HepG2 (cell line): Measurements from ENCODE around the gene FAM20A. TPM values are rescaled to one million over a fixed set of nuclear protein-coding genes. Genes with fewer than 3 reads are reported as not detected.

Experiments
- CENPT ChIP-seq: sonication (generic); formaldehyde crosslinking; IDR thresholded peaks from 2 replicates; pipeline ENCODE4 v1.8.0; 2022; ENCODE audit warnings: low read depth, mild to moderate bottlenecking, moderate library complexity, missing genetic modification reagents
- GABPB1 ChIP-seq: IDR thresholded peaks from 2 replicates; pipeline ENCODE4 v1.6.1; 2016; ENCODE audit warnings: mild to moderate bottlenecking, missing genetic modification reagents, moderate library complexity, missing compliant biosample characterization
- HDAC6 ChIP-seq: fragments of 200-600 bp; sonication (generic); IDR thresholded peaks from 2 replicates; pipeline ENCODE4 v1.7.0; 2017; ENCODE audit warnings: mild to moderate bottlenecking, antibody characterized with exemption, low read length, low read depth
- KMT2B ChIP-seq: IDR thresholded peaks from 2 replicates; pipeline ENCODE4 v1.6.1; 2016; ENCODE audit warnings: missing genetic modification reagents, missing compliant biosample characterization
- NPAS2 ChIP-seq: sonication (generic); formaldehyde crosslinking; IDR thresholded peaks from 2 replicates; pipeline ENCODE4 v1.8.0; 2022; ENCODE audit warnings: mild to moderate bottlenecking, missing genetic modification reagents, borderline replicate concordance
- PAWR ChIP-seq: sonication (generic); formaldehyde crosslinking; IDR thresholded peaks from 2 replicates; pipeline ENCODE4 v1.4.0; 2020; ENCODE audit warnings: missing genetic modification reagents, mild to moderate bottlenecking, borderline replicate concordance
- POLR2AphosphoS2 ChIP-seq: IDR thresholded peaks from 2 replicates; pipeline ENCODE4 v1.6.1; 2011; ENCODE audit warnings: low read depth, low read length, improper control_type of control experiment
- SALL2 ChIP-seq: sonication (generic); formaldehyde crosslinking; IDR thresholded peaks from 2 replicates; pipeline ENCODE4 v1.8.1; 2023; ENCODE audit warnings: mild to moderate bottlenecking, missing genetic modification reagents, inconsistent platforms
- SYNCRIP ChIP-seq: fragments of 200-400 bp; formaldehyde crosslinking; IDR thresholded peaks from 2 replicates; pipeline ENCODE4 v1.6.1; 2018; ENCODE audit warnings: mild to moderate bottlenecking, low read depth, low read length; ENCODE audit not compliant: insufficient read depth
- TBL1XR1 ChIP-seq: fragments of 150-350 bp; IDR thresholded peaks from 2 replicates; pipeline ENCODE4 v1.6.1; 2014; ENCODE audit warnings: borderline replicate concordance, low read length; ENCODE audit not compliant: partially characterized antibody
- TEAD2 ChIP-seq: sonication (generic); formaldehyde crosslinking; IDR thresholded peaks from 2 replicates; pipeline ENCODE4 v1.9.0; 2021; ENCODE audit warnings: missing genetic modification reagents
- ZC3H4 ChIP-seq: sonication (generic); formaldehyde crosslinking; IDR thresholded peaks from 2 replicates; pipeline ENCODE4 v1.4.0; 2020; ENCODE audit warnings: missing genetic modification reagents, borderline replicate concordance
- ZMAT3 ChIP-seq: sonication (generic); formaldehyde crosslinking; conservative IDR thresholded peaks from 2 replicates; pipeline ENCODE4 v1.7.0; 2021; ENCODE audit warnings: missing genetic modification reagents
- ZNF10 ChIP-seq: sonication (generic); formaldehyde crosslinking; IDR thresholded peaks from 2 replicates; pipeline ENCODE4 v1.4.0; 2020; ENCODE audit warnings: mild to moderate bottlenecking, low read depth, missing genetic modification reagents, borderline replicate concordance
- ZNF292 ChIP-seq: sonication (generic); formaldehyde crosslinking; IDR thresholded peaks from 2 replicates; pipeline ENCODE4 v1.8.1; 2022; ENCODE audit warnings: mild to moderate bottlenecking, low read depth, missing genetic modification reagents, borderline replicate concordance
- ZNF367 ChIP-seq: sonication (generic); formaldehyde crosslinking; IDR thresholded peaks from 2 replicates; pipeline ENCODE4 v1.4.0; 2020; ENCODE audit warnings: missing genetic modification reagents, borderline replicate concordance
- ZNF614 ChIP-seq: IDR thresholded peaks from 2 replicates; pipeline ENCODE4 v1.6.1; 2018; ENCODE audit warnings: missing biosample characterization, missing genetic modification reagents, inconsistent platforms, borderline replicate concordance
- ZNF644 ChIP-seq: IDR thresholded peaks from 2 replicates; pipeline ENCODE4 v1.6.1; 2016; ENCODE audit warnings: low read depth
- ZNF775 ChIP-seq: sonication (generic); formaldehyde crosslinking; IDR thresholded peaks from 2 replicates; pipeline ENCODE4 v1.4.0; 2020; ENCODE audit warnings: missing genetic modification reagents, mild to moderate bottlenecking, moderate library complexity, borderline replicate concordance
- ZNF878 ChIP-seq: sonication (generic); formaldehyde crosslinking; IDR thresholded peaks from 2 replicates; pipeline ENCODE4 v1.8.1; 2023; ENCODE audit warnings: mild to moderate bottlenecking, missing genetic modification reagents, moderate library complexity
- ZNF883 ChIP-seq: sonication (generic); formaldehyde crosslinking; IDR thresholded peaks from 2 replicates; pipeline ENCODE4 v1.5.1; 2020; ENCODE audit warnings: mild to moderate bottlenecking, missing genetic modification reagents; ENCODE audit errors: not compliant biosample characterization
- ZZZ3 ChIP-seq: sonication (generic); formaldehyde crosslinking; IDR thresholded peaks from 2 replicates; pipeline ENCODE4 v1.4.0; 2020; ENCODE audit warnings: missing genetic modification reagents, mild to moderate bottlenecking, borderline replicate concordance
- polyA plus RNA-seq, 8 experiments: library from polyadenylated mRNA; depleted of rRNA in 3 of 8; stranded (reverse) in 7 of 8; unstranded in 1 of 8; fragments of >200 nt; fragmentation: Illumina TruSeq in 4 of 8; extraction: Trizol in 4 of 8; gene quantifications; 2 replicates each; pipeline versions ENCODE4 v1.2.1 to v1.2.3, GENCODE V29; 2011 to 2016; ENCODE audit warnings: low read depth in 4 of 8, missing spikeins in 1 of 8, mixed read lengths in 1 of 8; ENCODE audit not compliant: insufficient read depth in 1 of 8
- total RNA-seq, 5 experiments: library from RNA; depleted of rRNA; stranded (reverse); fragments of >200 nt; fragmentation: Illumina TruSeq; extraction: Trizol; gene quantifications; 2 replicates each; pipeline ENCODE4 v1.2.3, GENCODE V29; 2016; ENCODE audit warnings: low read depth in 1 of 5
- TF ChIP-seq, protein P1 (sequence below): sonication (generic); formaldehyde crosslinking; IDR thresholded peaks from 2 replicates; pipeline ENCODE4 v1.4.0; 2020; ENCODE audit warnings: missing genetic modification reagents
- TF ChIP-seq, protein P2 (sequence below): IDR thresholded peaks from 2 replicates; pipeline ENCODE4 v1.6.1; 2016; ENCODE audit warnings: mild to moderate bottlenecking, missing biosample characterization, missing genetic modification reagents
- TF ChIP-seq, protein P3 (sequence below): sonication (generic); formaldehyde crosslinking; IDR thresholded peaks from 2 replicates; pipeline ENCODE4 v1.5.1; 2020; ENCODE audit warnings: mild to moderate bottlenecking, moderate library complexity, missing genetic modification reagents
- TF ChIP-seq, protein P4 (sequence below): sonication (generic); formaldehyde crosslinking; IDR thresholded peaks from 2 replicates; pipeline ENCODE4 v1.4.0; 2020; ENCODE audit warnings: mild to moderate bottlenecking, missing genetic modification reagents, borderline replicate concordance

The FAM20A gene
- total and polyA plus RNA-seq, 2 of the 13 experiments (the other 11 are each of a cell fraction or from before 2014, with no cell fraction given) = 9.3 to 20.7 TPM

DNA sequence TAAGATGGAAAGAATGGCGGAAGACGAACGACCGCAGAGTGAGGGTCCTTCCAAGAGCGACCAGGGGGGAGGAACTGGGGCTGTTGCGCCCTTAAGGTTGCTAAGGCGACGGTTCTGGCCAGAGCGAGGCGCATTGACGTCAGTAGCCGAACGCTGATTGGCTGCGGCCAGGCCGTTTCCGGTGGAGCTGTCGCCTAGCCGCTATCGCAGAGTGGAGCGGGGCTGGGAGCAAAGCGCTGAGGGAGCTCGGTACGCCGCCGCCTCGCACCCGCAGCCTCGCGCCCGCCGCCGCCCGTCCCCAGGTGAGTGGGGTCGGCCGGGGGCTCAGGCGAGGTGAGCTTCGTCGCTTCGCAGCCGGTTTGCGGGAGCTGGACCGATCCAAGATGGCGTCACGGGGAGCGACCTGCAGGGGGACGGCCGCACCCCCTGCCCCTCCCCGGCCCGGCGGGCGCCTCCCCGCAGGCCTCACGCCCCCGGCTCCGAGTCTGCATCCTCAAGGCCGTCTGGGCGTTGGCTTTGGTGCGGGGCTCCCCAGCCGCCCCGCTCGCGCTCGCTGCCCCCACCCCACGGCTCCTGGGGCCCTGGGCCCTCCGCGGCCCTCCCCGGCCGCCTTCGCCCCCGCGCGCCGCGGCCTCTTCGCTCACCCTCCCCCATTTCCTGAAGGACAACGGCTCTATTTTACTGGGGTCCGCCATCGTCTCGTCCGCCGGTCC is 88.8 kb downstream of the FAM20A start, which contains the start of gene PRKAR1A (continued):
- TF ChIP-seq ZNF878 (0 out of 2 replicates have a peak, but pooled peaks have one; percentile 17), TEAD2 (no peak; the same call in 1 of the 2 replicates), ZZZ3 (no peak), ZMAT3 (no peak; the same call in 1 of the 2 replicates), ZNF10 (CRISPR knock-in tag) (no peak), ZNF775 (CRISPR knock-in tag) (no peak), ZNF292 (CRISPR knock-in tag) (0 out of 2 replicates have a peak, but pooled peaks have one; percentile 10), TBL1XR1 (no peak), SYNCRIP (no peak), NPAS2 (no peak), SALL2 (CRISPR knock-in tag) (no peak), ZNF367 (CRISPR knock-in tag) (0 out of 2 replicates have a peak, but pooled peaks have one; percentile 31), ZNF883 (peak; percentile 84), CENPT (CRISPR knock-in tag) (no peak; the same call in 1 of the 2 replicates), KMT2B (peak; percentile 82), ZNF644 (CRISPR knock-in tag) (no peak), PAWR (CRISPR knock-in tag) (no peak), GABPB1 (peak; percentile 95), HDAC6 (no peak), POLR2AphosphoS2 (no peak), ZNF614 (CRISPR knock-in tag) (no peak), ZC3H4 (CRISPR knock-in tag) (no peak)
- TF ChIP-seq, protein P1, sequence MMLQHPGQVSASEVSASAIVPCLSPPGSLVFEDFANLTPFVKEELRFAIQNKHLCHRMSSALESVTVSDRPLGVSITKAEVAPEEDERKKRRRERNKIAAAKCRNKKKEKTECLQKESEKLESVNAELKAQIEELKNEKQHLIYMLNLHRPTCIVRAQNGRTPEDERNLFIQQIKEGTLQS (CRISPR knock-in tag) = peak; percentile 57; the same call in 1 of the 2 replicates
- TF ChIP-seq, protein P2, sequence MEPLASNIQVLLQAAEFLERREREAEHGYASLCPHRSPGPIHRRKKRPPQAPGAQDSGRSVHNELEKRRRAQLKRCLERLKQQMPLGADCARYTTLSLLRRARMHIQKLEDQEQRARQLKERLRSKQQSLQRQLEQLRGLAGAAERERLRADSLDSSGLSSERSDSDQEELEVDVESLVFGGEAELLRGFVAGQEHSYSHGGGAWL = no peak; the same call in none of the 2 replicates
- TF ChIP-seq, protein P3, sequence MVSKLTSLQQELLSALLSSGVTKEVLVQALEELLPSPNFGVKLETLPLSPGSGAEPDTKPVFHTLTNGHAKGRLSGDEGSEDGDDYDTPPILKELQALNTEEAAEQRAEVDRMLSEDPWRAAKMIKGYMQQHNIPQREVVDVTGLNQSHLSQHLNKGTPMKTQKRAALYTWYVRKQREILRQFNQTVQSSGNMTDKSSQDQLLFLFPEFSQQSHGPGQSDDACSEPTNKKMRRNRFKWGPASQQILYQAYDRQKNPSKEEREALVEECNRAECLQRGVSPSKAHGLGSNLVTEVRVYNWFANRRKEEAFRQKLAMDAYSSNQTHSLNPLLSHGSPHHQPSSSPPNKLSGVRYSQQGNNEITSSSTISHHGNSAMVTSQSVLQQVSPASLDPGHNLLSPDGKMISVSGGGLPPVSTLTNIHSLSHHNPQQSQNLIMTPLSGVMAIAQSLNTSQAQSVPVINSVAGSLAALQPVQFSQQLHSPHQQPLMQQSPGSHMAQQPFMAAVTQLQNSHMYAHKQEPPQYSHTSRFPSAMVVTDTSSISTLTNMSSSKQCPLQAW (CRISPR knock-in tag) = no peak
- TF ChIP-seq, protein P4, sequence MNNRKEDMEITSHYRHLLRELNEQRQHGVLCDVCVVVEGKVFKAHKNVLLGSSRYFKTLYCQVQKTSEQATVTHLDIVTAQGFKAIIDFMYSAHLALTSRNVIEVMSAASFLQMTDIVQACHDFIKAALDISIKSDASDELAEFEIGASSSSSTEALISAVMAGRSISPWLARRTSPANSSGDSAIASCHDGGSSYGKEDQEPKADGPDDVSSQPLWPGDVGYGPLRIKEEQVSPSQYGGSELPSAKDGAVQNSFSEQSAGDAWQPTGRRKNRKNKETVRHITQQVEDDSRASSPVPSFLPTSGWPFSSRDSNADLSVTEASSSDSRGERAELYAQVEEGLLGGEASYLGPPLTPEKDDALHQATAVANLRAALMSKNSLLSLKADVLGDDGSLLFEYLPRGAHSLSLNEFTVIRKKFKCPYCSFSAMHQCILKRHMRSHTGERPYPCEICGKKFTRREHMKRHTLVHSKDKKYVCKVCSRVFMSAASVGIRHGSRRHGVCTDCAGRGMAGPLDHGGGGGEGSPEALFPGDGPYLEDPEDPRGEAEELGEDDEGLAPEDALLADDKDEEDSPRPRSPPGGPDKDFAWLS (CRISPR knock-in tag) = no peak
